CD4-positive, alpha-beta T cell treated with Interleukin-1 beta for 1 hour (primary cell): ENCODE results near the gene MZB1.
A peak's percentile ranks its signal among the peaks of the same experiment; 100 is the strongest.
"Not testable (repeated sequence)": the region's sequence is repeated elsewhere in the genome, so short reads cannot be mapped to it uniquely, and the experiment has no call there.

Experiments used
- DNase-seq, 2 donors: peaks; one replicate each; pipeline ENCODE4 v3.0.0-alpha.2; 2020 to 2022

MZB1 gene

DNA sequence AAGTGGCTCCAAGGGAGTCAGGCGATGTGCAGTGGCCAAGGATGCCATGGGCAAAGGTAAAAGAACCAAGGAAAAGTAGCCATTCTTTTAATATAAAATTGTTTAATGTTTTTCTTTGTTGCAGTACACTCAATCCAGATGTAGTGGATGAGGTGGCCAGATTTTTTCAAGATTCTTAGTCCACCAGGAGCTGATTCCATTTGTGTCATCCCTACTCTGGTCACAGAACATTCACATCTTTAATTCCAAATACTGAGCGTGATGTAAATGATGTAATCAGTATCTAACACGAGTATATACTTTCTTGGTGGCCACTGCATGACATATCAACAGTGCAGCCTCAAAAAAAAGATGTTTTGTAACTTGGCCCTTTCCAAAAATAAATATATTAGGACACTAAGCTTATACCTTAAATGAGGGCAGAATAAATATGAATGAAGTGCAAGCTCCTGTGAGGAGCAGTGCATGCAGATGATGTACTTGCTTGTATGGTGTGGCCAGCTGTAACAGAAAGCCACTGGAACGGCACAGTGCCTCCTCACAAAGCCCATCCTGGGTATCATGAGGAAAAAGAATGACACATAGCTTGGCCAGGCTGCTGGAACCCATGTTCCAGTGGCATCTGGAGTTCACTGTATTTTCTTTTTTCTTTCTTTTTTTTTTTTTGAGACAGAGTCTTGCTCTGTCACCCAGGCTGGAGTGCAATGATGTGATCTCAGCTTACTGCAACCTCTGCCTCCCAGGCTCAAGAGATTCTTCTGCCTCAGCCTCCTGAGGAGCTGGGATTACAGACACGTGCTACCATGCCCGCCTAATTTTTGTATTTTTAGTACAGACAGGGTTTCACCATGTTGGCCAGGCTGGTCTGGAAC is 20.6 kb upstream of the MZB1 start:
- DNase-seq: no peak

DNA sequence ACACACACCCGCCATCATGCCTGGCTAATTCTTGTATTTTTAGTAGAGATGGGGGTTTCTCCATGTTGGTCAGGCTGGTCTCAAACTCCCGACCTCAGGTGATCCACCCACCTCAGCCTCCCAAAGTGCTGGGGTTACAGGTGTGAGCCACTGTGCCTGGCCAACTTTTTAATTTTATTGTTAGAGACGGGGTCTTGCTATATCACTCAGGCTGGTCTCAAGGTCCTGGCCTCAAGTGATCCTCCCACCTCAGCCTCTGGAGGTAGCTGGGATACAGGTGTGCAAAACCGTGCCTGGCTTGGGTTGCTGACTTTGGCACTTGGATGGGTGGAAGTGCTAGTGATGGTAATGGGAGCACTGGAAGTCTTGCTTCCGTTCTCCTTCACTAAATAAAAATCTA is 19.4 kb upstream of the MZB1 start:
- not testable (repeated sequence) for DNase-seq

DNA sequence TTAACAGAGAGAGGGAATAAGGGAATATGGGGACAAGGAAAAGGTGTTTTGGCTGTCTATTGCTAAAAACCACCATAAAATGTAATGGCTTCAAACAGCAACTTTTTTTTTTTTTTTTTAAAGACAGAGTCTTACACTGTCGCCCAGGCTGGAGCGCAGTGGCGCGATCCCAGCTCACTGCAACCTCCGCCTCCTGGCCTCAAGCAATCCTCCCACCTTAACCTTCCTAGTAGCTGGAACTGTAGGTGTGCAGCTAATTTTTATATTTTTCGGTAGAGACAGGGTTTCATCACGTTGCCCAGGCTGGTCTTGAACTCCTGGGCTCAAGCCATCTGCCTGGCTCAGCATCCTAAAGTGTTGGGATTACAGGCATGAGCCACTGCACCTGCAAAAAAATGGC is 18.5 kb upstream of the MZB1 start:
- DNase-seq: no peak

DNA sequence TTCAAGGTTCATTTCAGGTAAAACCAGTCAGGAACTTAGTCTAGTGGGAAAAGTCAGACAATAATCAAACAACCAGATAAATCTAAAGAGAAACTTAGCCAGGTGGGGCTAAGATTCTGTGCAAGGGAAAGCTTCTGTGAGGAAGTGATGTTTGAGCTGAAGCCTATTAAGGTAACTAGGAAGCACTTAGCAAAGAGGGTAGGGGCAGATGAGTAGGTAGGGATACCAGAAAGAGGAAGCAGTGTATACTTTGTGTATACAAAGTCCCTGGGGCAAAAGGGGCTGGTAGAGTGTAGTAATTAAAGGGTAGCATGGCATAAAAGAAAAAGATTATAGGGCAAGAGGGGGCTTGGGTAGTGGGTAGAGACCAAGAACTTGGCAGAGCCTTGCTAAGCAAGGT is 17.8 kb upstream of the MZB1 start:
- DNase-seq: no peak

DNA sequence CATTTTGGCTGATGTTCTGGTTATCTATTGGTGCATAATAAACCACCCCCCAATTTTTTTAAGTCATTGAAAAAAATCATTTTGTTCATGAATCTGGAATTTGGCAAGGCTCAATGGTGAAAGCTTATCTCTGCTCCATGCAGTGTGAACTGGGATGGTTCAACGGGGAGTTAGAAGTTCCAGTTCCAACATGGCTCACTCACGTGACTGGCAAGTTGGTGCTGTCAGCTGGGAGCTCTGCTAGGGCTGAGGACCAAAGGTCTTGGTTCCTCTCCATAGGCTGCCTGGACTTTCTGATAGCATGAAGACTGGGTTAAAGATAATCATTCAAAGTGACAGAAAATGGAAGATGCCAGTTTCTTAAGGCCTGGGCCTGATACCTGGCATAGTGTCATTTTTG is 17.2 kb upstream of the MZB1 start:
- no peak for DNase-seq

DNA sequence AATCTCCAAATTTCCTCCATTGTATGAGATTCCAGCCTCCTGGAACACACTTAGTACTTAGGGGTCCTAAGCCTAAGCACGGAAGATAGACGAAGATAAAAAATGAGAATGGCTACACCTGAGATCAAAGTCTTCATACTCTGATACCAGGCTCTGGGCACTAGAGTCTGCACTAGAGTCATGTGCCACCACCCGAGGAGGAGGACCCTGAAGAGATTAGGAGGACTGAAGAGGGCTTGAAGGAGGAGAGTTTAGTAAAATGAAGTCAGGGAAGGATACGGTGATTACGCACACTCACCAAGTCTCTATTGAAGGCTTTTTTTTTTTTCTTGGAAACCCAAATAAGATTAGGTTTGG is 14.7 kb upstream of the MZB1 start:
- no peak for DNase-seq

DNA sequence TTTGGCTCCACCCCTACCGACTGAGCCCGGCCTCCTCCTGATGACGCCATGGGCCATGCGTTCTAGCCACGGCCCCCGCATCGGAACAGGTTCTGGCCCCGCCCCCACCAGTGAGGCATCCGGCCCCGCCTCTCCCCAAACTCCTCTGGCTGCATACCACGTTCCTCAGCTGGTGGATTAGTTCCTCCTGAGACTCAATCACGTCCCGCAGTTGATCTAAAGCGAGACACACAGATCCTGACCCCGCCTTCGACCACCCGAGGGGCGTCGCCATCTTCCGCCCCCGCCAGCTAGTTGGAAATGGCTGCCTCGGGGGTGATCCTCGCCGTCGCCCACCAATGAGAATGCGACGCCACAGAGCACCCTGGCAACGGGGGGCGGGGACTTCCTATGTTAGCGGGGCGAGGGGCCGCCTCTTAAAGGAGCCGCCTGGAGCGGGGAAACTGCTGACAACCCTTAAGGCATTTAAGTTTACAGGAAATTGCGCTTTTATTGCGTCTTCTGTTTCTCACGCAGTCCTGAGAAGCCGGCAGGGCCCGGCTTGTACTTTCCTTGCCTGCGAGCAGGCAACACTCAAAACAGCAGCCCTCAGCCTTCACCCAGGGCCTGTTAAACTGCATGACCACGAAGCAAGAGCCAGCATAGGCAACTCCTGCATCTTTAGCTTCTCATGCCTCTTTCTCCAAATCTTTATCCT is 14.2 kb upstream of the MZB1 start, which contains the start of gene SPATA24:
Gene SPATA24 (minus strand): TSS at position 303 of the 697 bp plus-strand sequence. CDS start 29 bp downstream, at position 274.
- DNase-seq: peak; percentile 97 to 98

DNA sequence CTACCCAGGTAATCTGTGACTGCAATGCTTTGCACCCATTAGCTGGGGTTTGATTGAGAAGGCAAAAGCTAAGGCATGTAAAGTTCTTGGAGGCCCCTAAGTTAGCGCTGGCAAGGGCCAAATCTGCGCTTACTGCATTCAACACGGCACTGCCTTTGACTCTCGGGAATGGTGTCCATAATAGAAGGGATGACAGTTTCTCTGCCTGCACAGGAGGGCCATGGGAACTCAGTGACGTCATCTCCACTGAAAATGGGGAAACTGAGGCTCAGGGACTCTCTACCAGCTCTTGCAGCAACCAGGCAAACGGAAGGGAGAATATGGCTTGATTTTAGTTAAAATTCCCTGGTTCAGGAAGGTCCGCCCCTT is 13.7 kb upstream of the MZB1 start:
- no peak for DNase-seq

DNA sequence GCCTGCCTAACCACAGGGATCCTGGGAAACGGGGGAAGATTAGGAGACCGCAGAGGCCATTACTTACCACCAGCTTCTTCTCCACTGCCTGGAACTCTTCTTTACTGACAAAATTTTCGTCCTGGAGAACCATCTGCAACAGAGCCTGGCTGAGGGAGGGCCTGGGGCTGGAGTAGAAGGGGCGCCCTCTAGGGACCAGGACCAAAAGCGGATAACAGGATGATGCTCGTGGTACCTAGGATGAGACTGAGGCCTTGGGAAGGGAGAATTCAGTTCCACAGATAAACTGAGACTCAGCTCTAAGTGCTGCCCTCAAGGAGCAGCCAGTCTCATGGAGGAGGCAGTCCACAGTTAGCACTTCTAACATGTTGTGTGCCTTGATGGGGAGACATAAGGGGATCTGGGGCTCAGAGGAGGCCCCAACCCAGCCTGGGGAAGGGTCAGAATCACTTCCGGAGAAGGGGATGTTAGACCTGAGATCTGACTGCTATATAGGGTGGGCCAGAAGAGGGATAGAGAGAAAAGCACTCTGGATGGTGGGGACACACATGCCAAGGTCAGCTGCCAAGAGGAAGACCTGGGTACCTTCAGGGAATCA is 12.9 kb upstream of the MZB1 start:
- DNase-seq: peak; percentile 14 to 27

DNA sequence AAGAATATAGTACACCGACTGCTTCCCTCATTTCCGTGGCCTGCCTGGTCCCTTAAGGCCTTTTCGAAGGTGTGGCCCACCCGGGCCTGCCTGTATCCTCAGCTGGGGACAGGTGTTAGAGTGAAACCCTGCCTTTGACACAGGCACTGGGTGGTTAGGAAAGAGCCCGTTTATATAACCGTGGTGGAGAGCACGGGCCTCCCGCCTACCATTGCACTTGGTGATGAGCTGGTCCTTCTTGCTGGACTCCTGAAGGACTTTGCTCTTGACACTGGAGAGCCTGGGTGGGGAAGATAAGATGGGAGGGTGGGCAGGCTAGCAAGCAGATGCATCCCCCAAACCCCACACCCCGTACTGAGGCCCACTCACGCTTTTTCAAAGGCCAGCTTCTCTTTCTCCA is 11.8 kb upstream of the MZB1 start:
- no peak for DNase-seq

DNA sequence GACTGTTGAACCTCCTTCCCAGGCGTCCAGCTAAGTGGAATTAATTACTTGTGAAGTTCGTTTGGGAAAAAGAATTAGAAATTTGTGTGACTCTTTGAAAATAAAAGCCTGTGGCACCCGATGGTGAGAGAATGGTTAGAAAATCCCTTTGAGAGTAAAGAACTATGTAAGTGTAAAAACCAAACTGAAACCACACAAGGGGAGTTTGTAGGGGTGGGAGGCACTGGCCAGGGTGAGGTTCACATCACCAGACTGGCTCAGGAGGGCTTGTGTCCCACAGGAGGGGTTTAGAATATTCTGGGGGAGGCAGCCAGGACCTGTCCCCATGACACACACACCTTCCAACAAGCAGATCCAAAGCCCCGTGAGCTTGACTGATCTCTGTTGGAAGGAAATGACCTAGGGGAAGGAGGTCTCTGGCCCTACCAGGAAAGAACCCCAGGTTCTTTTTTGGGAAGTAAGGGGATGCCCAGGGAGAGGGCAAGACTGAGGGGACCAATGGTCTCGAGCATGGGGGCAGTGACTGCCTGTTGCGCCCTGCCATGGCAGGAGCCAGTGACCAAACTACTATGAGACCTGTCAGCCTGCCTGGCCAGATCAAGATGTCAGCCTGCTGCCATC is 9.9 kb upstream of the MZB1 start:
- DNase-seq: no peak

DNA sequence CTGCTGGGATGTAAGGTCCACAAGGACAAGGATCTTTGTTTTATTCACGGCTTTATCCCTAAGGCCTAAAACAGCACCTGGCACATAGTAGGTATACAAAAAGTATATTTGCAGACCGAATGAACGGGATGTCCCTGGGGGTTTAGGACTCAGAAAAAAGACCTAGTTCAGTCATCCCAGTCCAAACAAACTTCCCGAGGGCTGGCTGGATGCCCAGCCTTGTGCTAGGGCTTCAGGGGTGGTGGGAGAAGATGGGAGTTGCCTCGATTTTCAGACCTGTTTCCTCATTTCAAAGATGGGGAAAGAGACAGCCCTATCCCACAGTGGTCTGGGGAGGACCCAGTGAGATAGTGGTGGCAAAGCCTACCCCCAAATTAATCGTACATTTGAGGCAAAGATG is 8.2 kb upstream of the MZB1 start:
- DNase-seq: no peak

DNA sequence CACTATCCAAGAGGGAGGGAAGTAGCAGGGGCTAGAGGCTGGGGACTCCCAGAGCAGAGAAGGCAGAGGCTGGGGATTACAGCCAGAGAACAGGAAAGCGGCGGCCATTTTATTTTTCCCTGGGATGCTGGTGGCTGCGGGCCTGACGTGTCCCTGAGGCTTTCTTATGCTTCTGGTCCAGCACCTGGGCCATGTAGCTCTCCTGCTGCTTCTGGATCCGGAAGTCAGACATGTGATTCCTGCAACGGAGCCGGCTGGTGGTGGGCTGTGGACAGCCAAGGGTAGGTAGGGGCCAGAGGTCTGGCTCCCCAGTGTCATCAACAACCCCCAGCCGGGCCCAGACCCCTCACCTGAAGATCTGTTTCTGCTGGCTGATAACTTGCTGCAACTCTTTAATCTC is 7.0 kb upstream of the MZB1 start:
- DNase-seq: no peak

DNA sequence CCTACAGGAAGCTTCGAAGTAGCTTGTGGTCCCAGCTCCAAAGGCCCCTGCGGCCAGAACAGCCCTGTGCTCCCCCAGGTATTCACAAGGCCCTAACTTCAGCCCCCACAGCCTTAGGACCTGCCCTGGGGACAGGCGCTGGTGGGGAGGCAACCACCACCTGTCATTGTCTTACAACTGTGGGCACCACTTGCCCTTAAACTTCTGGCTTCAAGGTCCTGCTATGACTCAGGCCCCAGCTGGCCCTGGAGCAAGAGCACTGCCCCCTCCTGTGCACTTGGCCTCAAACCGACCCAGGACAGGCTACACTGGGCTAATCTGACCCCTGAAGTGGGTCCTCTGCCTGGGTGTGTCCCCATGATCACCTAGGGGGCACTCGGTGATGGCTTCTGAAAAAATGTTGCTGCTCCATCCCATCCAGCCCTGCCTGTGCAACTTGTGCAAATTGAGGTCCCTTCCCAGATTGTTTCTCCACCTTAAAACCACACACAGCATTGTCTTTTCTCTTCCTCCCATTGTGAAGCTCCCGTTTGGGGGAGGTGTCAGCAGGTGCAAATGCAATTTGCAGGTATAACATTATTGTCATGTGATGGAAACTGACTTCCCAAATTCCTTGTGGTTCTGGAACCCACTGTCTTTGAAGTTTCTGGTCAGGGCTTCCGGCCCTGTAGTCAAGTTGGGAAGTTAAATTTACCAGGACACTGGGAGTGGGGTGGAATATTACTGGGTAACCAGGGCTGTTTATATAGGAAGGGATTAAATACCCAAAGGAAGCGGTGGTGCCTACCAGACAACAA is 6.3 kb upstream of the MZB1 start:
- no peak for DNase-seq

DNA sequence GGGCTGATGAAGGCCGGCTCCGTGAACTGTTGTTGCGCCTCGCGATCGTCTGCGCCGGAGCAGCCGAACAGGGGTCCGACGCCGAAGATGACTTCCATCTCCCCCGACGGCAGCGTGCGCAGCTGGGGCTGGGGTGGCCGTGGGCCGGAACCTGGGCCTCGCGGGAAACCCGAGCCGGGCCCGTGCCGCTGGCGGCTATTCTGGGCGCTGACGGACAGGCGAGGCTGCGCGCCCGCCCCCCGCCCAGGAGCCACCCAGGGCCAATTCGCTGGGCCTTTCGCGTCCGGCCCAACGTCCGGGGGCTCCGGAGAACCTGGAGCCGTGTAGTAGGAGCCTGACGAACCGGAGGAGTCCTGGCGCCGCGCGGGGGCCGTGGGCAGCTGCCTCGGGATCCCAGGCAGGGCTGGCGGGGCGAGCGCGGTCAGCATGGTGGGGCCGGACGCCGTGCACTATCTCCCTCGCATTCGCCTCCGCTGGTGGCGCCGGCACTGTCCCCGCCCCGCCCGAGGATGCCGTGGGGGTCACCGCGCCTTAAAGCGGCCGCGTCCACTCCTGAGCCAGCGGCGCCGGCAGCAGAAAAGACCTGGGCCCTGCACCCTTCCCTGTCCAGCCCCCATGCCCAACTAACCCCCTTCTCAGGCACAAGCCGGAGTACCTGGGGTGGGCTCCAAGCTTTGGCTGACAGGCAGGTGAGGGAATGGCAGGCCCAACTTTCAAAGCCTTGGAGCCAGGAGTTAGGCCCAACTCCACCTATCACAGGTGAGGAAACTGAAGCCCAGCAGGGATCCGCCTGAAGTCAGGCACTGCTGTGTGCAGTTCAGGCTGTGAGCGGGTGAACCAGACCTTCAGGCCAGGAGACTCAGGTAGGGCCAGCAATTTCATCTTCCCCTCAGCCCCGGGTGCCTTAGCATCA is 5.2 kb upstream of the MZB1 start, which contains the start of gene PROB1:
Gene PROB1 (minus strand): TSS at position 451 of the 913 bp plus-strand sequence. CDS start 23 bp downstream, at position 428.
- no peak for DNase-seq

DNA sequence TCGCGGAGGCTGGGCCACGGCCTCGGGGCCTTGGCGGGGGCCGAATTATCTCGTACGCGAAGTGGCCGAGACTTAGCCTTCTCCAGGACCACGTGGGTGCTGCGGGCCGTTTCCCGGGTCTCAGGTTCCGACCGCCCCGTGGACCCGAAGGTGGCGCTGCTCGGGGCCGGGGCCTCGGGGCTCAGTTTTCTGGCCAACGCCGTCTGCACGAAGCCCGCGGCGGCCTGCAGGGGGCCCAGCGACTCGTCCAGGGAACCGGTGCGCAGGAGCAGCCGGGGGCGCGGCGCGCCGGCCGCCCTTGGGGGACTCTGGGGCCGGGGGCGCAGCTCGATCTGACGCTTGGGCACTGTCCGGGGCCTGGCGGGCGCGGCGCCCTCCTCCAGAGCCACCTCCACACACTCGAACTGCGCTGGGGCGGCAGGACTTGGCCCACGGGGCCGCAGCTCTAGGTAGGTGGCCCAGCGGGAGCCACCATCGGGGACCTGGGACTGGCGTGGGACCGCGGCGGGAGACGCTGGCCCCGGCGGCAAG is 4.5 kb upstream of the MZB1 start:
- DNase-seq: peak; percentile 55 to 65

DNA sequence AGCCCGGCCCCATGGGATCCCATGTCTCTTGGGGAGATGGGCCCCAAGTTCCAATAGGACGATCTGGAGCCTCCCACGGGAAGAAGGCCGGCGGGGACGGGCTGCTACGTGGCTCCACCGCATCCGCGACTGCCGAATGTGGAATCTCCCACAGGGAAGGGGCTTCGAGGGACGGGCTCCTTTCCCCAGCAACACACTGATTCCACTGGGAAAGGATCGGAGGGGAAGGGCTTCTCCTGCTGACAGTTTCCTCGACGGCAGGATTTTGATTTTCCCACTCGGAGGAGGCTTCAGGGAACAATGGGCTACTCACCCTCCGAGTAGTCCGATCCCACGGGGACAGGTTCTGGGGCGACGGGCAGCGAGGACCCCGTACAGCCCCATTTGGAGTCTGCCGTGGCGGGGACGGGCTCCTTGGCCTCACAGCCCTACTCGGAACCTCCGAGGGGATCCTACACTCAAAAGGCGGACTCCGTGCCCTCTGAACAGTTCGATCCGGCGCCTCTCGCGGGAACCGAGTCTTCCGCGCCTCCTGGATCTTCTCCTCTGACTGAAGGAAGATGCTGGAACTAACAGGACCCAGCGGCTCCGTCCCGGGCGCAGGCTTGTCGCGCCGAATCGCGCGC is 3.9 kb upstream of the MZB1 start:
- DNase-seq: no peak

DNA sequence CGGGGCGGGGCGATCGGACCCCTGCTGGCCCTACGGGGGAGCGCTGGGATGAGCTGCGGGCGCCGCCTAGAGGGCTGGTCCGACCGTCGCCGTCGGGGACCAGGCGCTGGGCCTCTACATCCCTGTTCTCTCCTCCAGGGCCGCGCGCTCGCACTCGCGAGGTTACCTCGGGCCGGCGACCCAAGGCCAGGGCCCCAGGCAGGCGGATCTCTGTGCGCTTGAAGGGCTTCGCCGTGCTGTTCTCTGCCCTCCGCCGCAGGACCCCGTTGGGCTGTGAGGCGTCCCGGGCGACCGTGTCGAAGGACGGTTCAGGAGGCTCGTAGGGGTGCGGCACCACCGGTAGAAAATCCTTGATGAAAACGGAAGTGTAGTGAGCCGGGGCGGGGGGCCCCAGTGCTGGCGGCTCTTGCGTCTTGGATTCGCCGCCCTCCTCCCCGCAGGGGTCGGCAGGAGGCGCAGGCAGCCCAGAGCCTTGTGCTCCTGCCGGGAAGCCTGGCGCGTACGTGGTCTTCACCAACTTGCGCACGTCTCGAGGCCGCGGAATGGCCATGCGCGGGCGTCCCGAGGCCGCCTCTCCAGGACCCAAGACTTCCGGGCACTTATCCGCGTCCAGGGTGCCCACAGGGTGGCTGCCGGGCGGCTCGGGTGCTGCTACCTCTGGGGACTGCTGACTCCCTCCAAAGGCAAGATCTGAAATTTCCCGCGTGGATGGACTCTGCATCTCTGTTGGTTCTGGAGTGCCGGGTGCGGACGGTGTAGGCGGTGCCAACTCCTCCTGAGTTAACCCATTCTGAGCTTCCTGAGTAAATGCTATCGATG is 3.2 kb upstream of the MZB1 start:
- peak; percentile 81 to 82 for DNase-seq

DNA sequence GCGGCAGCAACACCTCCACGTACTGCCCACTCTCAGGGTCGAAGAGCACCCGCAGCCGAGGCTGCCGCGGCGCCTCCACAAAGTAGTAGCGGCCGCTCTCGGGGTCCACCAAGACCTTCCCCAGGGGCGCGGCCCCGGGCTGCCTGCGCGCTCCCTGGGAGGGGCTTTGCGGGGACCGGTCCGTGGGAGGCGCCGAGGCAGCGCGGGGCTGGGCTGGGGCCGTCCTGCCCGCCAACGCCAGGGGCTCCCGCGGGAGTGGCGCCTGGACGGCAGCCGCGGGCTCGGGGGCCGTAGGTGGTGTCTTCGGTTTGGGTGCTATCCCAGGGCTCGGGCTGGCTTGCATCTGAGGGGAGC is 2.6 kb upstream of the MZB1 start:
- no peak for DNase-seq
